Measurements from ENCODE around the gene NAA15.
A peak's percentile ranks its signal among the peaks of the same experiment; 100 is the strongest.

DNA sequence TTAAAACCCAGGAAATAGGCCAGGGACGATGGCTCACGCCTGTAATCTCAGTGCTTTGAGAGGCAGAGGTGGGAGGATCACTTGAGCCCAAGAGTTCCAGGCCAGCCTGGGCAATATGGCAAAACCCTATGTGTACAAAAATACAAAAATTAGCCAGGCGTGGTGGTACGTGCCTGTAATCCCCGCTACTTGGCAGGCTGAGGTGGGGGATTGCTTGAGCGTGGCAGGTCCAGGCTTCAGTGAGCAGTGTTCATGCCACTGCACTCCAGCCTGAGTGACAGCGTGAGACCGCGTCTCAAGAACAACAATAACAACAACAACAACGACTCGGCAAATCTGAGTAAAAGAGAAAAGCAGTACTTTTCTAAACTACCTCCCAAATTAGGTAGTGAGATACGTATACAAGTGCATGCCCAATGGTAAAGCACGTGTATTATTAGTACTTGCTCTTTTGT lies 13.9 kb downstream of the NAA15 start:
- TF ChIP-seq, protein P1, sequence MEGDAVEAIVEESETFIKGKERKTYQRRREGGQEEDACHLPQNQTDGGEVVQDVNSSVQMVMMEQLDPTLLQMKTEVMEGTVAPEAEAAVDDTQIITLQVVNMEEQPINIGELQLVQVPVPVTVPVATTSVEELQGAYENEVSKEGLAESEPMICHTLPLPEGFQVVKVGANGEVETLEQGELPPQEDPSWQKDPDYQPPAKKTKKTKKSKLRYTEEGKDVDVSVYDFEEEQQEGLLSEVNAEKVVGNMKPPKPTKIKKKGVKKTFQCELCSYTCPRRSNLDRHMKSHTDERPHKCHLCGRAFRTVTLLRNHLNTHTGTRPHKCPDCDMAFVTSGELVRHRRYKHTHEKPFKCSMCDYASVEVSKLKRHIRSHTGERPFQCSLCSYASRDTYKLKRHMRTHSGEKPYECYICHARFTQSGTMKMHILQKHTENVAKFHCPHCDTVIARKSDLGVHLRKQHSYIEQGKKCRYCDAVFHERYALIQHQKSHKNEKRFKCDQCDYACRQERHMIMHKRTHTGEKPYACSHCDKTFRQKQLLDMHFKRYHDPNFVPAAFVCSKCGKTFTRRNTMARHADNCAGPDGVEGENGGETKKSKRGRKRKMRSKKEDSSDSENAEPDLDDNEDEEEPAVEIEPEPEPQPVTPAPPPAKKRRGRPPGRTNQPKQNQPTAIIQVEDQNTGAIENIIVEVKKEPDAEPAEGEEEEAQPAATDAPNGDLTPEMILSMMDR (IDR thresholded peaks at IDR 0.05; ENCODE audit: control extremely low read depth in 1 of 3, insufficient read depth in 1 of 3, low read depth in 1 of 3, low read length in 3 of 3) = no peak
- TF ChIP-seq GABPA (IDR thresholded peaks at IDR 0.05; ENCODE audit: borderline replicate concordance, insufficient read depth, low read length) (no peak), MAFK (IDR thresholded peaks at IDR 0.05; ENCODE audit: low read depth, low read length) (peak; percentile 45; the same call in 1 of the 2 replicates), CEBPB (IDR thresholded peaks at IDR 0.05; ENCODE audit: low read depth, low read length) (no peak), CREB1 (IDR thresholded peaks at IDR 0.05) (no peak), RAD21 (IDR thresholded peaks at IDR 0.05 in 1 of 2, conservative IDR thresholded peaks at IDR 0.05 in 1 of 2; ENCODE audit: low read depth in 2 of 2, low read length in 2 of 2) (no peak)

Data from H1 (cell line).